Psoas muscle (tissue), 8 donors: Measurements from ENCODE around the gene RASA4B. TPM values are rescaled to one million over a fixed set of nuclear protein-coding genes. Genes with fewer than 3 reads are reported as not detected.

Source experiments
- ATAC-seq, 4 donors: fragments of 200-7000 bp; cut with Tn5 transposase; one replicate each; pipeline ENCODE4 v1.9.1; 2020; ENCODE audit warnings: moderate library complexity in 3 of 4, mild to moderate bottlenecking in 2 of 4
- DNase-seq, 2 donors: peaks; one replicate each; pipeline ENCODE4 v3.0.0-alpha.2; 2020
- H3K27ac ChIP-seq: fragments of 200-600 bp; one replicate; pipeline ENCODE4 v1.8.0; 2022
- H3K27me3 ChIP-seq, 3 donors: fragments of 200-600 bp in 1 of 3; one replicate each; pipeline versions ENCODE4 v1.6.1 to v1.8.0; 2013 to 2022; ENCODE audit warnings: low read length in 2 of 3, mild to moderate bottlenecking in 2 of 3, moderate library complexity in 1 of 3; ENCODE audit not compliant: insufficient read depth in 3 of 3
- H3K36me3 ChIP-seq, 2 donors: fragments of 200-600 bp in 1 of 2; one replicate each; pipeline versions ENCODE4 v1.6.1 to v1.8.0; 2013 to 2022; ENCODE audit warnings: low read depth in 1 of 2, mild to moderate bottlenecking in 1 of 2, moderate library complexity in 1 of 2; ENCODE audit not compliant: insufficient read depth in 1 of 2
- H3K4me1 ChIP-seq: fragments of 200-600 bp; one replicate; pipeline ENCODE4 v1.8.0; 2022
- H3K4me3 ChIP-seq: fragments of 200-600 bp; one replicate; pipeline ENCODE4 v1.8.0; 2022; ENCODE audit warnings: mild to moderate bottlenecking
- H3K9me3 ChIP-seq: fragments of 200-600 bp; one replicate; pipeline ENCODE4 v1.8.0; 2022
- WGBS, 3 donors: extraction: QIAGEN DNeasy Blood & Tissue Kit; methylation state at CpG; one replicate each; pipeline versions ENCODE4 v1.1.6 to v1.1.7; 2013; 5-methylcytosine and 5-hydroxymethylcytosine counted together
- intact Hi-C, 2 donors: fragments of 100-400 bp; cut with DNase I; formaldehyde crosslinking; loops; one replicate each; pipeline versions ENCODE4 v1.11.0 to v1.14.2; 2022
- polyA plus RNA-seq, 3 donors: library from polyadenylated mRNA; stranded (reverse); fragments of 200-250 nt; gene quantifications; one replicate each; pipeline ENCODE4 v1.2.3, GENCODE V29; 2013
- total RNA-seq, 4 donors: library from RNA; stranded (reverse); fragmentation: NEBNext Ultra II Directional in 2 of 4; extraction: Animal tissue kit (Norgen Biotek cat#: 25700) in 2 of 4; gene quantifications; one replicate each; pipeline versions ENCODE4 v1.2.1 to v1.2.4, GENCODE V29; 2021 to 2023
- TF ChIP-seq, protein P1 (sequence below): fragments of 200-600 bp; IDR thresholded peaks from one replicate; pipeline ENCODE4 v1.8.0; 2022; ENCODE audit warnings: antibody characterized with exemption
- donor health status: healthy with polysubstance abuse.
- donor health status: DM: no; HTN: no; CAD: no; lungs with moderate emphysema.
- donor health status: Bipolar disorder and iron deficiency.
- donor health status: healthy.
- donor health status: DM: yes; HTN: yes; CAD: no.
- donor health status: DM: no; HTN: no; CAD: no.
- donor health status: DM: no; HTN: no; CAD: no.
- donor health status: DM: yes; HTN: yes; CAD: no.

RASA4B gene
- total and polyA plus RNA-seq, 7 donors: 29.5 to 139 (median 85.7) TPM

DNA sequence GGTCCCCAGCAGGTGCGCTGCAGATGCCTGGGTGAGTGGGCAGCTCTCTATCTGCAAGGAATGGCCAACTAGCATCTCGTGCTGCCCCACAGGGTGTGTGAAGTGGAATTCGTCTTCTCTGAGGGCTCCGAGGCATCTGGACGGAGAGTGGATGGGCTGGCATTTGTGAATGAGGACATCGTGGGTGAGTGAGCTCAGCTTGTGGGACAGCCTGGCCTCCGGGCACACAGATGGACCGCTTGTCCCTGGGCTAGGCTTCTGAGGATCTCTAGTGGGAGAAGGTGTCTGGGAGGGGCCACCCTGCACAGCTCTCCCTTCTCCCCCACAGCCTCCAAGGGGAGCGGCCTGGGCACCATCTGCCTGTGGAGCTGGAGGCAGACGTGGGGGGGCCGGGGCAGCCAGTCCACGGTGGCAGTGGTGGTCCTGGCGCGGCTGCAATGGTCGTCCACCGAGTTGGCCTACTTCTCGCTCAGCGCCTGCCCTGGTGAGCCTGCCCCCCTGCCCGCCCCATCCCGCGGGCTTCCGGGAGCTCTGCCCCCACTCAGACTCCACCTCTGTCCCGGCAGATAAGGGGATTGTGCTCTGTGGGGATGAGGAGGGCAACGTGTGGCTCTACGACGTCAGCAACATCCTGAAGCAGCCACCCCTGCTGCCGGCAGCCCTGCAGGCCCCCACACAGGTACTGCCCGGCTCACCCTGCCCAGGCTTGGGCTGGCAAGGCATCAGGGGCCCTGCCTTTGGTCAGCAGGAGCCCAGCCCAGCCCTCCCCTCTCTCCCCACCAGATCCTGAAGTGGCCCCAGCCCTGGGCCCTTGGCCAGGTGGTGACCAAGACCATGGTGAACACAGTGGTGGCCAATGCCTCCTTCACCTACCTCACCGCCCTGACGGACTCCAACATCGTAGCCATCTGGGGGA is 45.2 kb downstream of the RASA4B start:
- 74 to 77% (median 76%) methylated on average over 25 to 31 of the region's 31 CpGs for WGBS, 3 donors

DNA sequence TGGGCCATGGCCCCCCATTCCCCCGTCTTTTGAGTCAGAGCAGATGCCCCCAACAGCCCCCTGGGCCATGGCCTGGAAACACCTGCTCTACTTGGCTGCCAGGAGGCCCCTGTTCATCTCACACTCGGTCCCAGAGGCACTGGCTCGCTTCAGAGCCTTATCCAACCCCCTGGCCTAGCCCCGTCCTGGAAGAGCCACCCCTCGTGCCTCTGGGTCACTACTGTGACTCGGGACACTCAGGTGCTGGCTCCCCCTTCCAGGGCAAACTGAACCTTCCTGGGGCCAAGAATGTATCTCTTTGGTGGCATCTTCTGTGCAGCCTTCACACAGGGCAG is 45.8 kb downstream of the RASA4B start:
- peak; percentile 9 to 43 for DNase-seq
- intact Hi-C loops: no loop called here
- no peaks in the 10 kb centered on the region for H3K27me3 ChIP-seq
- TF ChIP-seq, protein P1, sequence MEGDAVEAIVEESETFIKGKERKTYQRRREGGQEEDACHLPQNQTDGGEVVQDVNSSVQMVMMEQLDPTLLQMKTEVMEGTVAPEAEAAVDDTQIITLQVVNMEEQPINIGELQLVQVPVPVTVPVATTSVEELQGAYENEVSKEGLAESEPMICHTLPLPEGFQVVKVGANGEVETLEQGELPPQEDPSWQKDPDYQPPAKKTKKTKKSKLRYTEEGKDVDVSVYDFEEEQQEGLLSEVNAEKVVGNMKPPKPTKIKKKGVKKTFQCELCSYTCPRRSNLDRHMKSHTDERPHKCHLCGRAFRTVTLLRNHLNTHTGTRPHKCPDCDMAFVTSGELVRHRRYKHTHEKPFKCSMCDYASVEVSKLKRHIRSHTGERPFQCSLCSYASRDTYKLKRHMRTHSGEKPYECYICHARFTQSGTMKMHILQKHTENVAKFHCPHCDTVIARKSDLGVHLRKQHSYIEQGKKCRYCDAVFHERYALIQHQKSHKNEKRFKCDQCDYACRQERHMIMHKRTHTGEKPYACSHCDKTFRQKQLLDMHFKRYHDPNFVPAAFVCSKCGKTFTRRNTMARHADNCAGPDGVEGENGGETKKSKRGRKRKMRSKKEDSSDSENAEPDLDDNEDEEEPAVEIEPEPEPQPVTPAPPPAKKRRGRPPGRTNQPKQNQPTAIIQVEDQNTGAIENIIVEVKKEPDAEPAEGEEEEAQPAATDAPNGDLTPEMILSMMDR: no peak
- H3K4me3 ChIP-seq: no peak overlapping the region
- peaks cover 3% of the 10 kb centered on the region for H3K4me1 ChIP-seq
- no peaks in the 10 kb centered on the region for H3K9me3 ChIP-seq
- no peak overlapping the region for H3K27ac ChIP-seq
- H3K36me3 ChIP-seq: peaks cover 6 to 33% of the 10 kb centered on the region in 2 donors
- WGBS, 3 donors: 61 to 69% (median 66%) methylated on average over 4 to 6 of the region's 6 CpGs
- no peak for ATAC-seq

More for the DNA sequence above, 45.2 kb downstream of the RASA4B start:
- H3K4me3 ChIP-seq: no peak overlapping the region
- H3K27me3 ChIP-seq: no peaks in the 10 kb centered on the region
- H3K36me3 ChIP-seq: peaks cover 6 to 33% of the 10 kb centered on the region in 2 donors
- H3K27ac ChIP-seq: no peak overlapping the region
- DNase-seq (peak; percentile 22 to 54), ATAC-seq (peak in 2 of 4 donors; percentile 2 to 8)
- no peaks in the 10 kb centered on the region for H3K9me3 ChIP-seq
- TF ChIP-seq, protein P1: no peak
- intact Hi-C loops: no loop called here
- H3K4me1 ChIP-seq: peaks cover 3% of the 10 kb centered on the region

DNA sequence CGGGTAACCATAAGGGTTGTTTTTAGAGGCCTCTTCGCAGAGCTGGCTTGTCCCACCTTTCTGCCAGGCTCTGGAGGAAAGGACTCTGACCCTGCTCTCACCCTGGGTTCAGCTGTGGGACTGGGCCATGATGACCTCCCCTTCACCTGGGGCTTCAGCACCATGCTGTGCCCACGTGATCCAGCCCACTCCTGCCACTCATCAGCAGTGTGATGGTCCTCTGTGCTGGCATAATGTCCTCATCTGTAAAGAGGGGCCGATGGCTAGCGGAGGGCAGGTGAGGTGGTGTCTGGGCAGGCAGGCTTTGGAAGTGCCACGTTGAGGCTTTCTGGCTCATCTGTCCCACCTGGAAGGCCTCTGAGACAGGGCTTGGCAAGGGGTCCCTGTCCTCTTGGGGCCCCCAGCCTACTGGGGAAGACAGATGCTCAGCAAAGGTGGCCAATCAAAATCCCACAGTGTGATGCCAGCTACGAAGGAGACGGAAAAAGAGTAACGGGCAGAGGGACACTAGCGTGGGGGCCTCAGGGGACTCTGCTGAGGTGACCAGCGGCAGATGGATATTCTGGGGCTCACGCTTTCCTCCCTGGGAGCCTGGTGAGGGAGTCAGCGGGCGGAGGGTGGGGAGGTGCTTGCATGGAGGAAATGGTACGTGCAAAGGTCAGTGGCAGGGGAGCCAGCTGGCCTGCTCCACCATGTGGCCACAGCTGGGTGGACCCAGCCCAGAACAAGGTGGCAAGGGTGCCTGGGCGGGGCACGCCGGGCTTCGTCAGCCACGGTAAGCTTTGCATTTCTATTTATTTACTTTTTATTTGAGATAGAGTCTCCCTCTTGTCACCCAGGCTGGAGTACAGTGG is 47.4 kb downstream of the RASA4B start:
- WGBS, 3 donors: 60 to 77% (median 62%) methylated on average over 20 of the region's 20 CpGs
- Histone ChIP-seq H3K9me3 (no peaks in the 10 kb centered on the region), H3K4me3 (no peak overlapping the region), H3K36me3 (peaks cover 6 to 30% of the 10 kb centered on the region in 2 donors), H3K27me3 (no peaks in the 10 kb centered on the region), H3K4me1 (peaks cover 9% of the 10 kb centered on the region), H3K27ac (no peak overlapping the region)
- TF ChIP-seq, protein P1: no peak
- peak in 3 of 4 donors; percentile 27 to 60 (median 32) for ATAC-seq
- peak; percentile 19 to 53 for DNase-seq
- intact Hi-C loops: no loop called here

DNA sequence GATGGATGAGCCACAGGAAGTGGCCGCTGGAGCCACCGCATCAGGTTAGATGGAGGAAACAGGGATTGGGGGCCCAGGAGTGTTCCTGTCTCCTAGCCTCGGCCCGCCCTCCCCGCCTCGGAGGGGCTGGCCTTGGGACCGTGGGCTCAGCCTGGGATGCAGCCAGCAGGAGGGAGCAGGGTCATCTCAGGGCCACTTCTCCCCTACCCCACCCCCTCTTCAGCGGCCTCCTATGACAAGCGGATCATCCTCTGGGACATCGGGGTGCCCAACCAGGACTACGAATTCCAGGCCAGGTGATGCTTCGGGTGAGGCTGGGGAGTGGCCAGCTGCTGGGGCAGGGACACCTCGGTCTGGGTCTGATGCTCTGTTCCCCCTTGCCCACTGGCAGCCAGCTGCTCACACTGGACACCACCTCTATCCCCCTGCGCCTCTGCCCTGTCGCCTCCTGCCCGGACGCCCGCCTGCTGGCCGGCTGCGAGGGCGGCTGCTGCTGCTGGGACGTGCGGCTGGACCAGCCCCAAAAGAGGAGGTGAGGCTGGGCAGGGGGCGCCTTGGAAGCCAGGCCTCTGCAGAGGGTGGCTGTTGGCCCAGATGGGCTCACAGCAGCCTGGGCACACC is 48.1 kb downstream of the RASA4B start:
- no peak overlapping the region for H3K27ac ChIP-seq
- peaks cover 6 to 30% of the 10 kb centered on the region in 2 donors for H3K36me3 ChIP-seq
- TF ChIP-seq, protein P1: no peak
- no peaks in the 10 kb centered on the region for H3K27me3 ChIP-seq
- DNase-seq: peak in 1 of 2 donors; percentile 48
- intact Hi-C loops: no loop called here
- WGBS, 3 donors: 83 to 95% (median 83%) methylated on average over 19 to 24 of the region's 24 CpGs
- no peaks in the 10 kb centered on the region for H3K9me3 ChIP-seq
- no peak for ATAC-seq
- H3K4me3 ChIP-seq: no peak overlapping the region
- H3K4me1 ChIP-seq: peaks cover 9% of the 10 kb centered on the region
